ENCODE measurements around the gene TANC1. TPM values are rescaled to one million over a fixed set of nuclear protein-coding genes. Genes with fewer than 3 reads are reported as not detected.
A peak's percentile ranks its signal among the peaks of the same experiment; 100 is the strongest.

The TANC1 gene
- total RNA-seq, 2 experiments from 2014 or later = 0.70 to 0.92 TPM

DNA sequence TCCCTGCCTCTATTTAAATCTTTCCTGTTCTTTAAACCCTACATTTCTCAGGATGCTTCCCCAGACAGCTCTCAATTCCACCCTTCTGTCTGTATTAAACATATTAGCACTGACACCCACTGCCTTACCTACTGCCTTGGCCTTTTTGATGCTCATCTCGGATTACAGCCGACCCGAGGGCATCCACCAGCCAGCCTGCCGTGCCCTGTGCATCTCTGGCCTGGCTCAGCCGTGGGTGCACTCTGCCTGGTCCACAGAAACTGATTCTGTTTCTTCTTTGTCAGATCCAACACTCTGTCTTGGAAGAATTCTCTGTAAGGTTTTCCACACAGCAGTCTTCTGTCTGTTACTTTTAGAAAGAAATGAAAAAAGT is 27.2 kb downstream of the TANC1 start:
- H3K27me3 Mint-ChIP-seq = no peaks in the 10 kb centered on the region

GRCh38 chr2:158996378-158996993 is 28.0 kb downstream of the TANC1 start:
- CTCF ChIA-PET = interaction anchor here (0.8 to 2.3 kb wide), 6 partner anchors 10 to 122 kb away, joined by 3 to 15 read pairs (median 6); no protein-coding TSS in a partner anchor
- no peak overlapping the region for H3K27ac Mint-ChIP-seq
- POLR2A ChIA-PET = interaction anchor here (0.6 kb wide), 1 partner anchor 212 kb away, joined by 3 read pairs; no protein-coding TSS in a partner anchor
- no peaks in the 10 kb centered on the region for H3K27me3 Mint-ChIP-seq
- peaks cover 2% of the 10 kb centered on the region for H3K4me1 Mint-ChIP-seq (ENCODE audit: low read depth)
- H3K36me3 Mint-ChIP-seq (ENCODE audit: low read depth) = no peaks in the 10 kb centered on the region
- TF ChIP-seq CTCF (IDR thresholded peaks at IDR 0.05) = peak; percentile 56
- no peaks in the 10 kb centered on the region for H3K9me3 Mint-ChIP-seq
- ATAC-seq = no peak
- intact Hi-C loops (cut with micrococcal nuclease) = no loop called here
- DNase-seq = no peak
- H3K4me3 Mint-ChIP-seq = no peak overlapping the region

More for the DNA sequence above, 27.2 kb downstream of the TANC1 start:
- H3K27ac Mint-ChIP-seq = no peak overlapping the region
- no peak for ATAC-seq
- H3K9me3 Mint-ChIP-seq = no peaks in the 10 kb centered on the region
- DNase-seq = no peak
- TF ChIP-seq CTCF (IDR thresholded peaks at IDR 0.05) = no peak
- peaks cover 2% of the 10 kb centered on the region for H3K4me1 Mint-ChIP-seq (ENCODE audit: low read depth)
- ChIA-PET POLR2A (interaction anchor here (1.0 kb wide), 1 partner anchor 11 kb away, joined by 3 read pairs; no protein-coding TSS in a partner anchor), CTCF (interaction anchor here (1.3 kb wide), 1 partner anchor 124 kb away, joined by 3 read pairs; no protein-coding TSS in a partner anchor)
- no peak overlapping the region for H3K4me3 Mint-ChIP-seq
- no peaks in the 10 kb centered on the region for H3K36me3 Mint-ChIP-seq (ENCODE audit: low read depth)
- intact Hi-C loops (cut with micrococcal nuclease) = no loop called here

DNA sequence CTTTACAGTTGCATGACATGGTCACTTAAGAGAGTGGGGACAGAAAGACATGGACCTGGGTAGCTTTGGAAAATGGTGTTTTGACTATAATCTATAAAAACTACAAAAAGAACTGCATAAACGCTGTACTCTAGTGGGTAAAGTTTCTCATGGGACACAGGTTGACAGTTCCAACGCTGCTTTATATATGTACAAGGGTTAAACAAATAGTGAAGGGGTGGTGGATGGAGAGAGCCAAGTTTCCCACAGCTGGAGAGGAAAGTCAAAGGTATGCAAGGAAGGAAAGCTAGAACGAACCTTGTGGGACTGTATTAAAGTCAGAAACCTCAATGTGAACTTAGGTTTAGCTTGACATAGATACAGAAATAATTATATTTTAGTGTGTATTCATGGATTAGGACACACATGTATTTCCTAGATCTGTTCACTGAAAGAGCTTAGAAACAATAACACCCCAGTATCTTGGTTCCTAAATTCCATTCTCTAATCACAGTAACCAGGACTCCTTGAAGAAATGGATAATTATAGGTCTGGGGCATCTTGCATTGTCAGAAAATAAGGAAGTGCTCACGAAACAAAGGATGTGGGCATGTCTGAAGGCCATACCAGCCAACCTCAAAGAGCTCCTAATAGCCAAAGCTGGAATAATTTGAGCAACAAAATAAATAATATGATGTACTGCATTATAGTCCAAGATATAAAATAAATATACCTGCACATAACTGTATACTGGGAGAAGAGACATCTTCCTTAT is 28.8 kb downstream of the TANC1 start:
- POLR2A ChIA-PET = interaction anchor here (0.6 kb wide), 1 partner anchor 212 kb away, joined by 3 read pairs; no protein-coding TSS in a partner anchor
- Mint-ChIP-seq H3K4me3 (no peak overlapping the region), H3K4me1 (ENCODE audit: low read depth) (peaks cover 2% of the 10 kb centered on the region), H3K36me3 (ENCODE audit: low read depth) (no peaks in the 10 kb centered on the region), H3K27me3 (no peaks in the 10 kb centered on the region), H3K27ac (no peak overlapping the region), H3K9me3 (no peaks in the 10 kb centered on the region)
- intact Hi-C loops (cut with micrococcal nuclease) = no loop called here
- DNase-seq (no peak), ATAC-seq (no peak)
- CTCF ChIA-PET = interaction anchor here (0.8 to 2.3 kb wide), 7 partner anchors 11 to 122 kb away, joined by 3 to 15 read pairs (median 5); no protein-coding TSS in a partner anchor
- TF ChIP-seq CTCF (IDR thresholded peaks at IDR 0.05) = no peak

- ChIA-PET CTCF (interaction anchor here (0.8 to 2.3 kb wide), 3 partner anchors 10 to 120 kb away, joined by 3 to 15 read pairs (median 8); no protein-coding TSS in a partner anchor), POLR2A (no interaction called here)
- intact Hi-C loops (cut with micrococcal nuclease) = no loop called here
- Mint-ChIP-seq H3K9me3 (no peaks in the 10 kb centered on the region), H3K4me1 (ENCODE audit: low read depth) (peaks cover 2% of the 10 kb centered on the region), H3K27me3 (no peaks in the 10 kb centered on the region), H3K36me3 (ENCODE audit: low read depth) (no peaks in the 10 kb centered on the region), H3K27ac (no peak overlapping the region), H3K4me3 (no peak overlapping the region)
- no peak for TF ChIP-seq CTCF (IDR thresholded peaks at IDR 0.05)
- DNase-seq (no peak), ATAC-seq (no peak)
These were observed 30.3 kb downstream of the TANC1 start for GRCh38 chr2:158998551-158999248.
